ENCODE measurements around the gene CYTL1.

DNA sequence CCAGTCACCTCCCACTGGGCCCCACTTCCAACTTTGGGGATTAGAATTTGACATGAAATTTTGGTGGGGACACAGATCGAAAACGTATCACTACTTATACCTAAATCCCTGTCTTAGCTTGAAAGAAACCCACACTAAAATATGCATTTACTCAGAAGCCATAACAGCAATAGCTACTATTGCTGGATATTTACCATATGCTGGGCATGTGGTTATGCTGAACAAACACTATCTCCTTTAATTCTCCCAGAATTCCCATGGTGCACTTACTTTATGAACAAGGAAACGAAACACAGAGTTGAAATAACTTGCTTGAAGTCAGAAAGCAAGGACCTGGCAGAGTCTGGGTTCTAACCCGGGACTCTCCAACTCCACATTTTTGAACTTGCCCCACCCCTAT, 39.3 kb downstream of the CYTL1 start:
- TF ChIP-seq, protein P1, sequence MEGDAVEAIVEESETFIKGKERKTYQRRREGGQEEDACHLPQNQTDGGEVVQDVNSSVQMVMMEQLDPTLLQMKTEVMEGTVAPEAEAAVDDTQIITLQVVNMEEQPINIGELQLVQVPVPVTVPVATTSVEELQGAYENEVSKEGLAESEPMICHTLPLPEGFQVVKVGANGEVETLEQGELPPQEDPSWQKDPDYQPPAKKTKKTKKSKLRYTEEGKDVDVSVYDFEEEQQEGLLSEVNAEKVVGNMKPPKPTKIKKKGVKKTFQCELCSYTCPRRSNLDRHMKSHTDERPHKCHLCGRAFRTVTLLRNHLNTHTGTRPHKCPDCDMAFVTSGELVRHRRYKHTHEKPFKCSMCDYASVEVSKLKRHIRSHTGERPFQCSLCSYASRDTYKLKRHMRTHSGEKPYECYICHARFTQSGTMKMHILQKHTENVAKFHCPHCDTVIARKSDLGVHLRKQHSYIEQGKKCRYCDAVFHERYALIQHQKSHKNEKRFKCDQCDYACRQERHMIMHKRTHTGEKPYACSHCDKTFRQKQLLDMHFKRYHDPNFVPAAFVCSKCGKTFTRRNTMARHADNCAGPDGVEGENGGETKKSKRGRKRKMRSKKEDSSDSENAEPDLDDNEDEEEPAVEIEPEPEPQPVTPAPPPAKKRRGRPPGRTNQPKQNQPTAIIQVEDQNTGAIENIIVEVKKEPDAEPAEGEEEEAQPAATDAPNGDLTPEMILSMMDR (IDR thresholded peaks at IDR 0.05): no peak
- TF ChIP-seq POLR2A (IDR thresholded peaks at IDR 0.05): no peak

All from right lobe of liver (tissue), 4 donors.